ENCODE data around the gene KCNJ6.

The KCNJ6 gene

DNA sequence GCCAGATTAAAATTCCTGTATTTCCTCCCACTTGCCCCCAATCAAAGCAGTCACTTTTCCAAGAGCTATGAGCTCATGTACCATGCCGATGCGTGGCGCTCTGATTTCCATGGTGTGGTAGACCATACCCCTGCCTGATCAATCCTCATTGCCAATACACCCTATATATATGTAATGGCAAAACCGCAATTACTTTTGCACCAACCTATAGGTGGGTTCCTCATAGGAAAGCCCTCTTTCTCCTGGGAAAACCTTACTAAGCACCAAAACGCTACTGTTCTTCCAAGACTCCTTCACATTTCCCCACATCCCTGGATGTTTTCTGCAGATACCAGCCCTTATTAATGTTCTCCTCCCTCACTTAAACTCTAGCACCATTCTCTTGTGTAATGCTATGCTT lies 11.0 kb downstream of the KCNJ6 start:
- no peak for DNase-seq (ENCODE audit: low read depth, low spot score)

DNA sequence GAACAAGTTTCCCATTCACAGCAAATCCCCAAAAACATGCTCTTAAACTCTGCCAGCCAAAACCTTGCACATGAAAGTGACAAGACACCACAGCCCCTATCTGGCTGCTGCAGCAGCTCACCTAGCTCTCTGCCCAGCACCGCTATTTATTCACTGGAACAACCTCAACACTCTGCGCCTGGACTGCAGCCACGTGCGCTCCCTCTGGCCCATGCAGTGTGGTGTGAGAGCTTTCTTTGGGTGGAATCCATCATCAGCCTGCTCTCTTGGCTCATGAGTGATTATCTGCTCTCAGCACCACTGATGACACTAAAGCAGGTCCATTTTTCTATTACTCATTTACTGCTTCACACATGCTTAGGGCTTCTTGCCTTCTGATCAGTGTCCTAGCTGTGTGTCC lies 11.4 kb downstream of the KCNJ6 start:
- DNase-seq (ENCODE audit: low read depth, low spot score) = no peak

GRCh38 chr21:37903396-37903795 lies 12.9 kb downstream of the KCNJ6 start:
- no peak for DNase-seq (ENCODE audit: low read depth, low spot score)

GRCh38 chr21:37899146-37899545 lies 17.1 kb downstream of the KCNJ6 start:
- DNase-seq (ENCODE audit: low read depth, low spot score) = no peak

- no peak for DNase-seq (ENCODE audit: low read depth, low spot score)
Measured at GRCh38 chr21:37896788-37897187, 19.5 kb downstream of the KCNJ6 start.

DNA sequence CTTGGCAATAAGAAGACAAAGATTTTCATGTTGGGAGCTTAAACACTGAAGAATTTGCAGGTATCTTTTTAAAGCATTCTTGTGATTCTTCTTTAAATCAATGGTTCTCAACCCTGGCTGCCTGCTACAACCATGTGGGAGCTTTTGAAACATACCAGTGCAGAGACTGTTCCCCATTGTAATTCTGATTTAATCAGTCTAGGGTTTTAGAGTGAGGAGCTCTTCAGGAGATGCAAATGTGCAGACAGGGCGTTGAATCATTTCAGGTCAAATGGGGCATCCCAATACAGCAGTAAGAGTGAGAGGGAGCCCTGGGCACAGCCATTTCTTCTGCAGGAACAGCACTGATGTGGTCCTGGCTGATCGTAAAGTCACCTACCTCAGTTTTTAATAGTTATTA lies 24.3 kb downstream of the KCNJ6 start:
- DNase-seq (ENCODE audit: low read depth, low spot score) = no peak

GRCh38 chr21:37888659-37889058 lies 27.6 kb downstream of the KCNJ6 start:
- no peak for DNase-seq (ENCODE audit: low read depth, low spot score)

GRCh38 chr21:37886726-37887299 lies 29.4 kb downstream of the KCNJ6 start:
- DNase-seq (ENCODE audit: low read depth, low spot score) = no peak

DNA sequence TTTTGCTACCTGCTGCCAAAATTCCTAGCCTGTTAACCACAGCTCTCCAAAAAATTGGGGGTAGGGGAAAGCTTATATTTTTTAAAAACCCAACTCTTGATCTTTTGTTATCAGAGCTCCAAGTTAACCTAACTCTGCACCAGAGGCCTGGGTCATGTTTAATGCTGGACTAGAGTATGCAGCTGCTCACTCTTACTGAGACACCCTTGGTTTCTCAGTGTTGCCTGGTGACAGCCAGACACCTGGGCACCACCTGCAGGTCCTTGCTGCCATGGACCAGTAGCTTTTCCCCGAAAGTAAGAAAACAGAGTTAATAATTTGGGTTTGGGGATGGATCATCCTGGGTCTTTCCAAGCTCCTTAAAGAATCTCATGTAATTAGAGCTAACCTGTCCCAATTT lies 30.1 kb downstream of the KCNJ6 start:
- DNase-seq (ENCODE audit: low read depth, low spot score) = no peak

DNA sequence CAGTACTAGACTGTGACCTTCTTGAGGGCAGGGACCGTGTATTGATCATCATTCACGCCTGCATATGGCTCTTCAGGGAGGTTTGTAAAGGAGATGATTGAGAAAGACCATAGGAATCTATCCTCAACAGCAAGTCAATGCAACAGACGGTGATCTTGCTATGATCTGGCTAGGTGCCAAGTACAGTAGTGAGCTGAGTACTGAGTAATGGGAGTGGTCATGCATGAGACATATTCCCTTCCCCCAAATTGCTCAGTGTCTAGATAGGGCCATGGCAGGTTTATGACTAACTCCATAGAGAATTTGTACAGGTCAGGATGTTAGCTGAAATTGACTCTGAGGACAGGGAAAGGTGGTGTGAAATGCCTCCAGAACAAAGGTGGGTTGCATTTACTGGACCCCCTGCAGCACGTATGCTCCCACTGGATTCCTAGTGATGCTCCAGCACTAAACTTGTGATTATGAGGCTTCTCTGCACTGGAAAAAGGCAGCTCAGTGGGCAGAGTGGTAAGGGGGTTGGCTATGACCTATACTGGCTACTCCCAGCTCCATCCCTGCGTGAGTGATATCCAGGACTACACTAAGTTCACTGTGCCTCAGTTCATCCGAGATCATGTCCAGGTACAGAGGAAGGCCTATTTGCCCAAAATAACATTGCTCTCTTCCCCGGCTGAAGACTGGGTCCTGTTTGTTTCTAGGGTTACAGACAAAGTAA lies 37.2 kb downstream of the KCNJ6 start:
- no peak for DNase-seq (ENCODE audit: low read depth, low spot score)

- no peak for DNase-seq (ENCODE audit: low read depth, low spot score)
Measured at GRCh38 chr21:37877888-37878684, 38.2 kb downstream of the KCNJ6 start.

DNA sequence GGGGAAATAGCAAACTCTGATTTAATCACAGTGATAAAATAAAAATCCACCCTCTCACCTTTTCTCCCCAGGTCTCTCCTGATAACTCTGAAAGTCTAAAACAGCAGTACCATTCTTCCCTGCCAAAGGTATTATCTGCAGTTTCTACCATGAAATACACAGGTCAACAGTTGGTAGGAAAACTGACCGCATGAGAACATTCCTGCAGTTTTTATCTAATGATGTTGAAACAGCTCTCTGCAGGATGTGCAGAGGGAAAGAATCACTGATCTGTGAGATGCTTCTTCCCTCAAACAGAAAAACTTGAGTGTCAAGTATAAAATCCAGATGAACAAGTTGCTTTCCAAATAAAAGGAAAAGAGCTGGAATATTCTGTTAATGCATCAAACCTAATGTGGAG lies 39.1 kb downstream of the KCNJ6 start:
- no peak for DNase-seq (ENCODE audit: low read depth, low spot score)

- DNase-seq (ENCODE audit: low read depth, low spot score) = no peak
Measured at GRCh38 chr21:37876561-37876960, 39.7 kb downstream of the KCNJ6 start.

GRCh38 chr21:37874904-37875780 lies 41.1 kb downstream of the KCNJ6 start:
- DNase-seq (ENCODE audit: low read depth, low spot score) = no peak

DNA sequence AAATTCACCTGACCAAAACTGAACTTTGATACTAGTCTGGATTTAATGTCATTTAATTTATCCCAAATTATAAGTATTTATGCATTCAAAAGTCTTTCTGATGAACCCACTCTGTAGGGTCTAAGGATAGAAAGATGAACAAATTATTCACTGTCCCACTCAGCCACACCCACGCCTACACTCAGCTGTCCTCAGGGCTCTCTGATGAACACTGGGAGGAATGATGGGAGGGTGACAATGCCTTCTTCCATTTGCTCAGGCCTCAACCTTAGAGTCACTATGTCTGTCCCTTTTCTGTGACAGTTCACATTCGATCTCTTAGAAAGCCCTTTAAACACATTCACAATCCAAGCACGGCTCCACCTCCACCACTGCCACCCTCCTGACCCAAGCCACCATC lies 41.8 kb downstream of the KCNJ6 start:
- no peak for DNase-seq (ENCODE audit: low read depth, low spot score)

DNA sequence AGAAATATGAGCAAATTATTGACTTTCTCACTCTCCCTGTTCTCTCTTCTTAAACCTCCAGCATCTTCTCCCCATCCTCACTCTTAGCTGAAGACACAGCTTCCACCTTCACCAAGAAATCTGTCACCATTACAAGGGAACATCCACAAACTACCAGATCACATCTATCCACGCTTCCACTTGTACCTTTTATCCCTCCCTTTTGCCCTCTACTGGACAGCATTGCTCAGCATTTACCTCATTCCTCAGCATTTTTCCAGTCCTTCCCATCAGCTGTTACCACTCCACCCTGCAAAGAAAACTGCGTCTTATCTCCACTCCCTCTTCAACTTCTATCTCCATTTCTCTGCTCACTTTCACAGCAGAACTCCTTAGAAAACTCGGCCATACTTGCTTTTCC lies 42.6 kb downstream of the KCNJ6 start:
- no peak for DNase-seq (ENCODE audit: low read depth, low spot score)

DNA sequence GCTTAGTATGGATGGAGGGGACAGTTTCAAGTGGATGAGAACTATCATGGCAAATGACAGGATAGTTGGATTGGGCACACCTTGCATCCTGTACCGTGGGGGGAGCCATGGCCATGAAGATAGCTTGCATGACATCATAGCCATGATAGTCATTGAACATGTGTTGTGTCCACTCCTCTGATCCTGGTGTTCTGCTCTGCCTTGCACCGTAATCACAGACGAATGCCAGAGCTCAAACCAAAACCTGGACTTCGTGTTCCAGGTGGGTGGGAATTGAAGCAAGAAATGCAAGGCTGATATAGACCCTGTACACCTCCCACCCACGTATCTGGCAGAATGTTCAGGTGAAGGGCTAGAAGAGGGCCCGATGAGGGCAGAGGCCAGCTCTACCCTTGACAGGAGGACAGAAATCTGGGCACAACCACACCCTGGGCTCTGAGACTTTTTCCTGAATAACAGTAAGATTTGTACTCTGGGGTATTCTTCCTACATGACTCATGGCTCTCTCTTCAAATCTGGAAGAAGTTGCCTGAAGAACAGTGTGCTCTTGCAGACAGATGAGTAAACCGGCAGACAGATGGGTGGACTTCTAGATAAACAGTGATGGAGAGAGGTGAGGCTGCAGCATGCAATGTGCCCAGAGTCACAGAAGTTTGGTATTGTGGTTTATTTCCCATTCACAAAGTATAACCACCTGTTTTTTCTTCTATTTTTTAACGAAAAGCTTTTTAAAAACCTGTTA lies 45.0 kb downstream of the KCNJ6 start:
- DNase-seq (ENCODE audit: low read depth, low spot score) = no peak

DNA sequence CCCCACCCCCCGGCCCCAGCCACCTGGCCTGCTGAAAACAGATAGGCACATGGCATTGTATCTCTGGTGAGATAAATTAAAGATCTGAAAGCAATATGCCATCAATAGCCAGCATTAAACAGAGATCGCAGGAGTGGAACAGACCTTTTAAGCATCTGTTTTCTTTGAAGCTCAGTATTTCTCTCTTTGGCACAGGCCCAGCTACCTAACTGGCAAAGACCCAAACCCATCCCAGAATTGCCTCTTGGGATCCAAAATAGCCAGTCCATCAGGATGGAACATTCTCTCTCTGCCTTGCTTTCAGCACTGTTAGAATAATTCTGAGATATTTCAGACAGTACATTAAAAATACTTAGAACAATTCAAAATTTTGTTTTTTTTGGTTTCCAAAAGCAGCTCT lies 46.0 kb downstream of the KCNJ6 start:
- no peak for DNase-seq (ENCODE audit: low read depth, low spot score)

DNA sequence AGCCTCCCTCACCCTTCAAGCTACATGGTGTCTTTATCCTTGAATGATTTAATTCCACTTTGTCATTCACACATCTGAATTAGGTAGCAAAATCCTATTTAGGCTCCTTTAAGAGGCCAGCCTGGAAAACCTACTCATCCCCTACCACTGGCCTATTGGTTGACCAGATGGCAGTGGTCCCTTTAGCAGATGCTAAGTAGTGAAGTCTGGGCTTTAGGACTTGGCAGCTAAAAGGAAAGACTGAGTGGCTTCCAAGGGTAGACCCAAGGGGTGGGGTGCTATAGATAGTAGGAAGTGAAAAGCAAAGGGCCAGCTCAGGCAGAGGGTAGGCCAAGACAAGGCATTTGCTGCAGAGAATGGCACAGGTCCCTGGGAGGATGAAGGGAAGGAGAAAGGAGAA lies 46.6 kb downstream of the KCNJ6 start:
- DNase-seq (ENCODE audit: low read depth, low spot score) = no peak

DNA sequence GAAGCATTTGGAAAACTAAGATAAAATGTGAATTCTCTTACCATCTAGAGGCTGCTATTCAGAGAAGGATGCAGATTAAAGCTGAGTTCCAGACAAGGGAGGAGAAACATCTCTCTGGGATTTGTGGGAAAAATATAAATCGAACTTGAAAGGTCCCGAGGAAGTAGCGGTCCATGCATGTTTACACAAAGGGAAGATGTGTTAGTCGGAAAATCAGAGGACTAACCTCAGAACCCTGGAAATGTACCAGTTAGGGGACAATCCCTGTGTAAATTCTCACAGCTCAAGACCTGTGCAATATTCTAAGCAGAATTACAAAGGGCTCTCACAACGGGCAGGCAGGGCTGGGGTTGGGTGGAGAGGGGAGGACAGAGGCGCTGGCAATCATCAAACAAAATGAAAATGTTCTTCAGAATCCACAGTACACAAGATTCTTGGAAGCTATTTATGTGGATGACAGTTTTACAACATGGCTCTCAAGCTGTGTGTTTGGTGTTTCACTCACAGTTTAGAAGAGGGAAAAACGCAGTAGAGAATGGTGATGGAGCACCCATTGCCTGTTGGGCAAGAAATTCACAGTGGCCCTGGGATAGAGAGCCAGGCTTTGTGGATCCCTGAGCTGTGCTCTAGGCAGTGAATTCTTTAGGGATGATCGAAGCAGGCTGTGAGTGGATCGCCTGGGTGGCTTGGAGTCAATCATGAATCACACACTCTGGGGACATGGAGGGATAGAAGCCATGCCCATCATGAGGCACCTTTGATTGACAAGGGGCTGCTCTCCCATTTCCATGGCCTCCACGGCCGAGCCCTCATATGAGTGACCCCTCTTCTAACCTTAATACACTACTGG lies 47.6 kb downstream of the KCNJ6 start:
- no peak for DNase-seq (ENCODE audit: low read depth, low spot score)
